MCF 10A (cell line): ENCODE data around the gene APOB. TPM values are rescaled to one million over a fixed set of nuclear protein-coding genes. Genes with fewer than 3 reads are reported as not detected.

Experiments used
- BruUV-seq: library from RNA; stranded (reverse); fragments of 400-500 nt; replicated peaks from 2 replicates; lab custom pipeline; 2021; lab: Mats Ljungman, UMichigan
- CTCF ChIA-PET: fragments of 300-600 bp; sonication (Branson Sonifier 250); formaldehyde crosslinking; extraction: SDS; loops from one replicate; lab custom pipeline; 2021; ENCODE audit warnings: antibody characterized with exemption, inconsistent platforms; lab: Yijun Ruan, JAX
- POLR2A ChIA-PET: fragments of 300-600, 350-650 bp; sonication (Branson Sonifier 250); formaldehyde crosslinking; extraction: SDS; loops from one replicate; lab custom pipeline; 2020; ENCODE audit warnings: antibody characterized with exemption, inconsistent platforms; lab: Yijun Ruan, JAX
- DNase-seq: peaks from one replicate; pipeline ENCODE4 v3.0.0-alpha.2; 2018; ENCODE audit not compliant: unreplicated experiment
- H3K27ac Mint-ChIP-seq: one replicate; pipeline ENCODE4 v1.8.0; 2022; ENCODE audit warnings: mild to moderate bottlenecking, low read depth, mixed read lengths; ENCODE audit not compliant: unreplicated experiment
- H3K27me3 Mint-ChIP-seq: one replicate; pipeline ENCODE4 v1.8.0; 2022; ENCODE audit warnings: mixed read lengths; ENCODE audit not compliant: insufficient read depth, unreplicated experiment
- H3K36me3 Mint-ChIP-seq: one replicate; pipeline ENCODE4 v1.8.0; 2022; ENCODE audit warnings: mild to moderate bottlenecking, moderate library complexity, mixed read lengths; ENCODE audit not compliant: insufficient read depth, unreplicated experiment
- H3K4me1 Mint-ChIP-seq: one replicate; pipeline ENCODE4 v1.8.0; 2022; ENCODE audit warnings: mixed read lengths; ENCODE audit not compliant: insufficient read depth, unreplicated experiment
- H3K4me3 Mint-ChIP-seq: one replicate; pipeline ENCODE4 v1.8.0; 2022; ENCODE audit warnings: mild to moderate bottlenecking, moderate library complexity, mixed read lengths; ENCODE audit not compliant: unreplicated experiment
- H3K9me3 Mint-ChIP-seq: one replicate; pipeline ENCODE4 v1.8.0; 2022; ENCODE audit warnings: mixed read lengths; ENCODE audit not compliant: unreplicated experiment
- intact Hi-C: fragments of 100-400 bp; cut with micrococcal nuclease; formaldehyde crosslinking; loops from 2 replicates; pipeline ENCODE4 v1.14.1; 2022
- total RNA-seq: library from RNA; stranded (reverse); gene quantifications from 2 replicates; pipeline ENCODE4 v1.2.3, GENCODE V29; 2022
- TF ChIP-seq, protein P1 (sequence below): fragments of 200-600 bp; IDR thresholded peaks from one replicate; pipeline ENCODE4 v1.8.0; 2022; ENCODE audit warnings: antibody characterized with exemption, mild to moderate bottlenecking; ENCODE audit not compliant: unreplicated experiment

The APOB gene
- total RNA-seq, 1 experiment from 2014 or later, result not detected

DNA sequence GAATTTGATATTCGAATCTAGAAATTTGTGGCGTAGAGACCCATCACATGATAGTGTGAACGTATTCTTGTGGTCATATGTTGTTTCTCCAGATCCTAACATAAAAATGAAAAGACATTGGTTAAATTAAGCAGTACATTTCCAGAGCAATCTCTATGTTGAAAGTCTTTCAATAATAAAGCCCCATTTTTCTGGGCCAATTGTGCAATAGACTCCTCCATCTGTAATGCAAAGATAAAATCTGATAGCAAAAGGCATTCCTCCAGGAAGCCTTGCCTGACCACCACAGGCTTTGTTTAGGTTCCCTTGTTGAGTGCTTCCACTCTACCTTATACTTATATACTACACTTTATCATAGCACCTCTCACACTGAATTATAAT is 31.3 kb downstream of the APOB start:
- no peak for DNase-seq
- intact Hi-C loops, result no loop called here
- Mint-ChIP-seq H3K4me1 (no peaks in the 10 kb centered on the region), H3K36me3 (no peaks in the 10 kb centered on the region), H3K27ac (no peak overlapping the region), H3K27me3 (peaks cover 49% of the 10 kb centered on the region), H3K4me3 (no peak overlapping the region), H3K9me3 (no peaks in the 10 kb centered on the region)
- BruUV-seq, result no TSS peak
- POLR2A ChIA-PET, result no interaction called here
- CTCF ChIA-PET, result interaction anchor here (2.7 kb wide), 1 partner anchor 351 kb away, joined by 7 read pairs; no protein-coding TSS in a partner anchor
- TF ChIP-seq, protein P1, sequence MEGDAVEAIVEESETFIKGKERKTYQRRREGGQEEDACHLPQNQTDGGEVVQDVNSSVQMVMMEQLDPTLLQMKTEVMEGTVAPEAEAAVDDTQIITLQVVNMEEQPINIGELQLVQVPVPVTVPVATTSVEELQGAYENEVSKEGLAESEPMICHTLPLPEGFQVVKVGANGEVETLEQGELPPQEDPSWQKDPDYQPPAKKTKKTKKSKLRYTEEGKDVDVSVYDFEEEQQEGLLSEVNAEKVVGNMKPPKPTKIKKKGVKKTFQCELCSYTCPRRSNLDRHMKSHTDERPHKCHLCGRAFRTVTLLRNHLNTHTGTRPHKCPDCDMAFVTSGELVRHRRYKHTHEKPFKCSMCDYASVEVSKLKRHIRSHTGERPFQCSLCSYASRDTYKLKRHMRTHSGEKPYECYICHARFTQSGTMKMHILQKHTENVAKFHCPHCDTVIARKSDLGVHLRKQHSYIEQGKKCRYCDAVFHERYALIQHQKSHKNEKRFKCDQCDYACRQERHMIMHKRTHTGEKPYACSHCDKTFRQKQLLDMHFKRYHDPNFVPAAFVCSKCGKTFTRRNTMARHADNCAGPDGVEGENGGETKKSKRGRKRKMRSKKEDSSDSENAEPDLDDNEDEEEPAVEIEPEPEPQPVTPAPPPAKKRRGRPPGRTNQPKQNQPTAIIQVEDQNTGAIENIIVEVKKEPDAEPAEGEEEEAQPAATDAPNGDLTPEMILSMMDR, result no peak

DNA sequence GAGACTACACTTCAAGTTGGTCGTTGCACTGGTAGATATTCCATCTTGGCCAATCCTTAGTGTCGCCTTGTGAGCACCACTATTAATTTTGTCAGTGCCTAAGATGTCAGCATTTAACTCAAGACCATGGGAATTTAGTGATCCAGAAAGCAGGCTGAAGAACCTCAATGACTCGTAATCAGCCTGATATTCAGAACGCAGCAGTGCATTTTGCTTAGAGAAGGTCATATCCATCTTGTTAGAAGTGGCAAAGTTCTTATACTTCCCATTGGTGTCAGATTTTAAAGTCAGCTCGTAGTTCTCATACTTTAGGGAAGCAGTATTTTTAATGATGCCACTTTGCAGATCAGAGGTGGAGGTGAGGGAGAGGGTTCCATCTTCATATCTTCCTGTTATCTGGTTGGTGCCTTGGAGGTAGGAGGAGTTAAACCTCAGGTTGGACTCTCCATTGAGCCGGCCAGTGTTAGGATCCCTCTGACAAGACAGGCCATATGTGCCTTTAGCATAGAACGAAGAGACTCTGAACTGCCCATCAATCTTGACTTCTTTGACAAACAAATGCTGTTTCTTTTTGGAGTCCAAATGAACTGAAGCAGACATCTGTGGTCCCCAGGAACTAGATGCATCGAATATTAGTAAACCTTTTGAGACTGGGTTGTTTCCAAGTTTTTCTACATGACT is 31.9 kb downstream of the APOB start:
- TF ChIP-seq, protein P1, result no peak
- Mint-ChIP-seq H3K4me3 (no peak overlapping the region), H3K27me3 (peaks cover 53% of the 10 kb centered on the region), H3K36me3 (no peaks in the 10 kb centered on the region), H3K4me1 (no peaks in the 10 kb centered on the region), H3K27ac (no peak overlapping the region), H3K9me3 (no peaks in the 10 kb centered on the region)
- no TSS peak for BruUV-seq
- intact Hi-C loops, result no loop called here
- CTCF ChIA-PET, result interaction anchor here (1.1 to 2.7 kb wide), 3 partner anchors 29 to 351 kb away, joined by 3 to 7 read pairs (median 5); no protein-coding TSS in a partner anchor
- no peak for DNase-seq
- POLR2A ChIA-PET, result no interaction called here

DNA sequence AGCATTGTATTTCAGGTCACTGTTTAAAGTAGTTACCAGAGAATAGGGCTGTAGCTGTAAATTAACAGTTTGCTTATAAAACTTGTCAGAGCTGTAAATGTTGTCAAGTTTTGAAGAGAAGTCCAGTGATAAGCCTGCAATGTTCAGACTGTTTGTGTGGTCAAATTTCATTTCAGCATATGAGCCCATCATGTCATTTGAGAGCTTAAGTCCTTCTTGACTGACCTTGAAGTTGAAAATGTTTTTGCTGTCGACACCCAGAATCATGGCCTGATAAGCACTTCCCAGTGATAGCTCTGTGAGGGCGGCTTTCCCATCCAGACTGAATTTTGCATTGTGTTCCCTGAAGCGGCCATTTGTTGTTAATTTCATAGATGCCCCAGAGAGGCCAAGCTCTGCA is 32.4 kb downstream of the APOB start:
- TF ChIP-seq, protein P1, result no peak
- H3K9me3 Mint-ChIP-seq, result no peaks in the 10 kb centered on the region
- intact Hi-C loops, result no loop called here
- no TSS peak for BruUV-seq
- H3K27ac Mint-ChIP-seq, result no peak overlapping the region
- ChIA-PET POLR2A (no interaction called here), CTCF (interaction anchor here (1.1 to 2.7 kb wide), 3 partner anchors 30 to 350 kb away, joined by 3 to 7 read pairs (median 5); no protein-coding TSS in a partner anchor)
- no peak overlapping the region for H3K4me3 Mint-ChIP-seq
- no peaks in the 10 kb centered on the region for H3K36me3 Mint-ChIP-seq
- H3K27me3 Mint-ChIP-seq, result peaks cover 59% of the 10 kb centered on the region
- DNase-seq, result no peak
- H3K4me1 Mint-ChIP-seq, result no peaks in the 10 kb centered on the region

DNA sequence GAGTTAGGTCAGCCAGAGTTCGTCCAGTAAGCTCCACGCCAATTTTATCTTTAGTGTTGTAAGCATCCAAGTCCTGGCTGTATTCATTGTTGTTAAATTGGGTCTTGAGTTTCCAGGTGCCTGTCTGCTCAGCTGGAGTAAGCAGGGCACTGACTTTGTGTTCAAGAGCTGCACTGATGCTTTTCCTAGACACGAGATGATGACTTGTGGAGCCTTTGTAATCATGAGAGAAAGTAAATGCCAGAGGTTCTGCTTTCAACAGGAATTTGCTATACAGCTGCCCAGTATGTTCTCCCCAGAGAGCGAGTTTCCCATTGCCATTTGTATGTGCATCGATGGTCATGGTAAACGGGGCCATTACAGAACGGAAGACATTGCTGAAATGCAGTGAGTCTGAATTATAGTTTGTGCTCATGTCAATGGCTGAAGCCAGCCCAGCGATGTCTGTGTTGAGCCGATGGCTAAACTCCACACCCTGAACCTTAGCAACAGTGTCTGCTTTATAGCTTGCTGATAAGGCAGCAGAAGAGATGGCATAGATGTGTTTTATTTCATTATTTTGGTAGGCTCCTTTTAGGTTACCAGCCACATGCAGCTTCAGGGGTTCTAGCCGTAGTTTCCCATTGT is 32.9 kb downstream of the APOB start:
- no peaks in the 10 kb centered on the region for H3K4me1 Mint-ChIP-seq
- no peak for DNase-seq
- ChIA-PET CTCF (interaction anchor here (1.1 to 2.7 kb wide), 3 partner anchors 30 to 349 kb away, joined by 3 to 7 read pairs (median 5); no protein-coding TSS in a partner anchor), POLR2A (no interaction called here)
- TF ChIP-seq, protein P1, result no peak
- BruUV-seq, result no TSS peak
- peaks cover 64% of the 10 kb centered on the region for H3K27me3 Mint-ChIP-seq
- no peaks in the 10 kb centered on the region for H3K36me3 Mint-ChIP-seq
- H3K9me3 Mint-ChIP-seq, result no peaks in the 10 kb centered on the region
- no peak overlapping the region for H3K27ac Mint-ChIP-seq
- no peak overlapping the region for H3K4me3 Mint-ChIP-seq
- intact Hi-C loops, result no loop called here
